ENCODE data around the gene UCK2. TPM values are rescaled to one million over a fixed set of nuclear protein-coding genes. Genes with fewer than 3 reads are reported as not detected.
"Not testable (repeated sequence)": the region's sequence is repeated elsewhere in the genome, so short reads cannot be mapped to it uniquely, and the experiment has no call there.

UCK2 gene
- 10 to 100 TPM; 55.0 to 57.8 TPM for total RNA-seq
- long read RNA-seq, transcript UCK2-201 (7 exons, 1,375 nt) = major isoform, 17 of 32 reads
- long read RNA-seq, partial matches to known transcripts = 4 of 32 reads
- long read RNA-seq, other reads (novel, unspliced or antisense) = 11 of 32 reads

GRCh38 chr1:165827268-165828102 lies at the start of gene UCK2:
Gene UCK2 (plus strand): TSS chr1:165827614. CDS start chr1:165827834, 220 bp downstream.
- intact Hi-C loops (cut with DNase I, micrococcal nuclease) = loop anchor here in 1 of 2 donors (10.0 kb wide), 1 partner anchor 113 kb away; no protein-coding TSS in a partner anchor

GRCh38 chr1:165778197-165778596 lies 49.2 kb upstream of the UCK2 start:
- DNase-seq; intact Hi-C loops (cut with DNase I, micrococcal nuclease); ATAC-seq: not testable (repeated sequence)

More at GRCh38 chr1:165827268-165828102, at the start of gene UCK2:
- ATAC-seq = peak; percentile 89
- DNase-seq = peak; percentile 85 to 87

- ATAC-seq; intact Hi-C loops (cut with DNase I, micrococcal nuclease); DNase-seq: not testable (repeated sequence)
These were observed 43.9 kb upstream of the UCK2 start for GRCh38 chr1:165783519-165783918.

GRCh38 chr1:165787741-165788140 lies 39.7 kb upstream of the UCK2 start:
- no peak for ATAC-seq
- intact Hi-C loops (cut with DNase I, micrococcal nuclease) = no loop called here

GRCh38 chr1:165793951-165794350 lies 33.5 kb upstream of the UCK2 start:
- ATAC-seq (no peak), DNase-seq (no peak)
- intact Hi-C loops (cut with DNase I, micrococcal nuclease) = no loop called here

More at GRCh38 chr1:165787741-165788140, 39.7 kb upstream of the UCK2 start:
- DNase-seq = no peak

GRCh38 chr1:165795894-165796293 lies 31.5 kb upstream of the UCK2 start:
- ATAC-seq (no peak), DNase-seq (no peak)
- intact Hi-C loops (cut with DNase I, micrococcal nuclease) = no loop called here

GRCh38 chr1:165799387-165799786 lies 28.0 kb upstream of the UCK2 start:
- ATAC-seq = no peak
- no peak for DNase-seq
- intact Hi-C loops (cut with DNase I, micrococcal nuclease) = no loop called here

- intact Hi-C loops (cut with DNase I, micrococcal nuclease); DNase-seq; ATAC-seq: not testable (repeated sequence)
These were observed 22.9 kb upstream of the UCK2 start for GRCh38 chr1:165804513-165804912.

- DNase-seq (no peak), ATAC-seq (no peak)
- intact Hi-C loops (cut with DNase I, micrococcal nuclease) = no loop called here
These were observed 19.8 kb upstream of the UCK2 start for GRCh38 chr1:165807613-165808012.

- no peak for DNase-seq
- ATAC-seq = no peak
- intact Hi-C loops (cut with DNase I, micrococcal nuclease) = no loop called here
These were observed 11.7 kb upstream of the UCK2 start for GRCh38 chr1:165815725-165816124.

- ATAC-seq (no peak), DNase-seq (no peak)
- intact Hi-C loops (cut with DNase I, micrococcal nuclease) = no loop called here
These were observed 11.3 kb upstream of the UCK2 start for GRCh38 chr1:165816157-165816556.

- intact Hi-C loops (cut with DNase I, micrococcal nuclease) = no loop called here
- DNase-seq = no peak
- no peak for ATAC-seq
These were observed 10.5 kb upstream of the UCK2 start for GRCh38 chr1:165816826-165817497.

GRCh38 chr1:165823552-165824268 lies 3.7 kb upstream of the UCK2 start:
- intact Hi-C loops (cut with DNase I, micrococcal nuclease) = loop anchor here in 1 of 2 donors (10.0 kb wide), 1 partner anchor 109 kb away; no protein-coding TSS in a partner anchor
- ATAC-seq (no peak), DNase-seq (no peak)

GRCh38 chr1:165824269-165824643 lies 3.2 kb upstream of the UCK2 start:
- intact Hi-C loops (cut with DNase I, micrococcal nuclease) = loop anchor here in 1 of 2 donors (10.0 kb wide), 1 partner anchor 109 kb away; no protein-coding TSS in a partner anchor
- DNase-seq (no peak), ATAC-seq (no peak)

- ATAC-seq = no peak
- DNase-seq = no peak
- intact Hi-C loops (cut with DNase I, micrococcal nuclease) = loop anchor here in 1 of 2 donors (10.0 kb wide), 1 partner anchor 112 kb away; no protein-coding TSS in a partner anchor
These were observed 698 bp upstream of the UCK2 start for GRCh38 chr1:165826565-165827267.

- intact Hi-C loops (cut with DNase I, micrococcal nuclease) = loop anchor here in 1 of 2 donors (10.0 kb wide), 1 partner anchor 113 kb away; no protein-coding TSS in a partner anchor
- DNase-seq (peak; percentile 41 to 54), ATAC-seq (peak; percentile 55)
These were observed 772 bp downstream of the UCK2 start for GRCh38 chr1:165828103-165828668.

GRCh38 chr1:165828669-165829329 lies 1.4 kb downstream of the UCK2 start:
- peak; percentile 69 for ATAC-seq

More at GRCh38 chr1:165828669-165829329, 1.4 kb downstream of the UCK2 start:
- DNase-seq = peak; percentile 65 to 74
- intact Hi-C loops (cut with DNase I, micrococcal nuclease) = loop anchor here in 1 of 2 donors (10.0 kb wide), 1 partner anchor 114 kb away; no protein-coding TSS in a partner anchor
